VCaP (cell line): ENCODE data around the gene NCOA1.

Experiments used
- H3K27ac ChIP-seq: fragments of 450-650 bp; 2 replicates; pipeline ENCODE4 v1.5.1; 2017
- CTCF ChIP-seq: fragments of 450-650 bp; conservative IDR thresholded peaks from 2 replicates; pipeline ENCODE4 v1.5.1; 2017; ENCODE audit warnings: mild to moderate bottlenecking, moderate library complexity

NCOA1 gene

GRCh38 chr2:24745825-24746224 is 254.8 kb downstream of the NCOA1 start:
- H3K27ac ChIP-seq = no peak overlapping the region
- no peak for TF ChIP-seq CTCF

- no peak for TF ChIP-seq CTCF
- no peak overlapping the region for H3K27ac ChIP-seq
Observed at GRCh38 chr2:24747299-24747698, 256.2 kb downstream of the NCOA1 start.

- no peak overlapping the region for H3K27ac ChIP-seq
- TF ChIP-seq CTCF = no peak
Observed at GRCh38 chr2:24749069-24749691, 258.1 kb downstream of the NCOA1 start.

- TF ChIP-seq CTCF = no peak
Observed at GRCh38 chr2:24754985-24755705, 264.1 kb downstream of the NCOA1 start.

GRCh38 chr2:24756789-24757188 is 265.7 kb downstream of the NCOA1 start:
- no peak overlapping the region for H3K27ac ChIP-seq
- TF ChIP-seq CTCF = no peak

More at GRCh38 chr2:24754985-24755705, 264.1 kb downstream of the NCOA1 start:
- no peak overlapping the region for H3K27ac ChIP-seq

GRCh38 chr2:24761866-24762265 is 270.8 kb downstream of the NCOA1 start:
- TF ChIP-seq CTCF = no peak

GRCh38 chr2:24762518-24762917 is 271.5 kb downstream of the NCOA1 start:
- TF ChIP-seq CTCF = no peak
- H3K27ac ChIP-seq = no peak overlapping the region

More at GRCh38 chr2:24761866-24762265, 270.8 kb downstream of the NCOA1 start:
- no peak overlapping the region for H3K27ac ChIP-seq
